Jurkat, Clone E6-1 (cell line): ENCODE results near the gene FYB2.

Source experiments
- DNase-seq: peaks from one replicate; pipeline ENCODE4 v3.0.0-alpha.2; 2011; ENCODE audit warnings: low read depth, low spot score
- H3K4me3 ChIP-seq: 2 replicates; pipeline ENCODE4 v1.5.1; 2011; ENCODE audit warnings: mild to moderate bottlenecking, low read length, control low read depth, moderate library complexity

Gene FYB2

GRCh38 chr1:56675763-56676162 is 143.4 kb downstream of the FYB2 start:
- H3K4me3 ChIP-seq, result no peak overlapping the region
- DNase-seq, result no peak

DNA sequence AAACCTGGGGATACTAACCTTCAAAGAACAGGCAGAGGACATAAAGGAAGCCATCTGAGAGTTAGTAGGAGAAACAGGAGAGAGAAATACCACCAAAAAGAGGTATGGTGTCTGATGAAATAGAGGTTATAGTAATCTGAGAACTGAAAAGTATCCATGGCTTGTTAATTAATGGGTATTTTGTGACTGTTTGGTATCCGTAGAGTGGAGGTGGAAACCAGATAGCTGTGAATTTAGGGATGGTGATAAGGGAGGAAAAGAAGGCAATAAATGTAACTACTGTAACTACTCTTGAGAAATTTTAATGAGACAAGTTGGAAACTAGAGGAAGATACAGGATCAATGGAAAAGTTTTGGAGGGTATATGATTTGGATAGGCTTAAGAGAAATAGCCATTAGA is 146.6 kb downstream of the FYB2 start:
- no peak overlapping the region for H3K4me3 ChIP-seq

GRCh38 chr1:56671542-56671941 is 147.7 kb downstream of the FYB2 start:
- DNase-seq, result no peak
- H3K4me3 ChIP-seq, result no peak overlapping the region

More for the DNA sequence above, 146.6 kb downstream of the FYB2 start:
- no peak for DNase-seq

GRCh38 chr1:56671085-56671484 is 148.1 kb downstream of the FYB2 start:
- no peak overlapping the region for H3K4me3 ChIP-seq
- no peak for DNase-seq

- no peak overlapping the region for H3K4me3 ChIP-seq
- DNase-seq, result no peak
These were observed 148.9 kb downstream of the FYB2 start for GRCh38 chr1:56670350-56670749.
